Esophagus squamous epithelium (tissue), 5 donors: ENCODE data around the gene RSAD2. TPM values are rescaled to one million over a fixed set of nuclear protein-coding genes. Genes with fewer than 3 reads are reported as not detected.
A peak's percentile ranks its signal among the peaks of the same experiment; 100 is the strongest.

Source experiments
- DNase-seq: peaks from one replicate; lab custom pipeline; 2025; lab: John Stamatoyannopoulos, UW
- H3K27ac ChIP-seq, 4 donors: fragments of 200-600 bp; sonication (generic); one replicate each; pipeline ENCODE4 v1.5.1; 2016 to 2019; ENCODE audit warnings: mild to moderate bottlenecking in 1 of 4
- H3K27me3 ChIP-seq, 4 donors: fragments of 200-600 bp; sonication (generic); 1 replicate in 3 of 4; 2 replicates in 1 of 4; pipeline versions ENCODE4 v1.5.1 to v1.6.0; 2017 to 2021; ENCODE audit warnings: antibody characterized with exemption in 1 of 4
- H3K36me3 ChIP-seq, 3 donors: fragments of 200-600 bp; sonication (generic); one replicate each; pipeline ENCODE4 v1.5.1; 2016 to 2019
- H3K4me1 ChIP-seq, 3 donors: fragments of 200-600 bp; sonication (generic); one replicate each; pipeline ENCODE4 v1.5.1; 2017 to 2019
- H3K4me3 ChIP-seq, 4 donors: fragments of 200-600 bp; sonication (generic); 1 replicate in 3 of 4; 2 replicates in 1 of 4; pipeline ENCODE4 v1.5.1; 2016 to 2019; ENCODE audit warnings: mild to moderate bottlenecking in 2 of 4, moderate library complexity in 1 of 4
- H3K9me3 ChIP-seq, 3 donors: fragments of 200-600 bp; sonication (generic); one replicate each; pipeline ENCODE4 v1.5.1; 2016 to 2019
- CTCF ChIP-seq, 6 experiments: fragments of 450-650 bp in 4 of 6; fragments of 200-600 bp in 2 of 6; sonication (generic) in 2 of 6; IDR thresholded peaks; one replicate each; pipeline ENCODE4 v1.5.1; 2016 to 2019; ENCODE audit warnings: antibody characterized with exemption in 6 of 6, mild to moderate bottlenecking in 4 of 6, moderate library complexity in 4 of 6
- POLR2A ChIP-seq, 4 donors: fragments of 450-650 bp; IDR thresholded peaks; one replicate each; pipeline ENCODE4 v1.6.1; 2017; ENCODE audit warnings: antibody characterized with exemption in 4 of 4, mild to moderate bottlenecking in 4 of 4, moderate library complexity in 3 of 4
- WGBS, 2 donors: methylation state at CpG; one replicate each; pipeline ENCODE4 v1.1.5; 2018; 5-methylcytosine and 5-hydroxymethylcytosine counted together
- intact Hi-C: fragments of 100-400 bp; cut with DNase I; formaldehyde crosslinking; loops from one replicate; pipeline ENCODE4 v1.15.0; 2022
- total RNA-seq, 4 donors: library from RNA; depleted of rRNA; stranded (reverse); fragments of >200 nt; gene quantifications; one replicate each; pipeline ENCODE4 v1.1.0, GENCODE V29; 2016
- donor health status: DM: yes; HTN: yes; CAD: no.

The RSAD2 gene
- total RNA-seq: 1 to 10 TPM in 2 of 4 donors, under 1 TPM in 2; 0.15 to 4.3 (median 0.66) TPM

DNA sequence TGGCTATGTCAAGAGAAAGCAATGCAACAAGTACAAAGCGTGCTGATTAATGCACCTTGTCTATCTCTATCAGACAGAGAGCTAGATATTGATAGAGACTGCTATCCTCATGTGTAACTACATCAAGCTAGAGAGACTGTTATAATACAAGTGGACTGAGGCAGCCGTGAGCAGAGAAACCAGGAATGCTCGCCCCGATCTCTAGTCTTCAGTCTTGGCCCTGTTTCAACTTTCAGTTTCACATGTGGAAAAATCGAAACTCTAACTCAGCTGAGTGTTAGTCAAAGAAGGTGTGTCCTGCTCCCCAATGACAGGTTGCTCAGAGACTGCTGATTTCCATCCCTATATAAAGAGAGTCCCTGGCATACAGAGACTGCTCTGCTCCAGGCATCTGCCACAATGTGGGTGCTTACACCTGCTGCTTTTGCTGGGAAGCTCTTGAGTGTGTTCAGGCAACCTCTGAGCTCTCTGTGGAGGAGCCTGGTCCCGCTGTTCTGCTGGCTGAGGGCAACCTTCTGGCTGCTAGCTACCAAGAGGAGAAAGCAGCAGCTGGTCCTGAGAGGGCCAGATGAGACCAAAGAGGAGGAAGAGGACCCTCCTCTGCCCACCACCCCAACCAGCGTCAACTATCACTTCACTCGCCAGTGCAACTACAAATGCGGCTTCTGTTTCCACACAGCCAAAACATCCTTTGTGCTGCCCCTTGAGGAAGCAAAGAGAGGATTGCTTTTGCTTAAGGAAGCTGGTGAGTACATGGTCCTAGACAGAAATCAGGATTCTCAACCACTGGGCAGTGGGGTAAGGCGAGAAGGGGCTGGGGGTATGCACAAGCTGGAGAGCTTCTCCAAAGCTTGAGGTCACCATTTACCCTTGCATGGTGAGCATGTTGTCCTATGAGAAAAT, at the start of gene RSAD2:
TSS of gene RSAD2 (plus strand) at position 376 of the 903 bp plus-strand sequence. CDS start at position 400, 24 bp downstream.
- Histone ChIP-seq H3K27ac (peak within 1 kb of the TSS; percentile 52 to 72 (median 61)), H3K4me3 (peak within 1 kb of the TSS; percentile 24 to 69 (median 44)), H3K4me1 (peaks cover 5 to 22% (median 7%) of the 10 kb centered on the region in 3 donors), H3K9me3 (no peaks in the 10 kb centered on the region), H3K27me3 (no peaks in the 10 kb centered on the region), H3K36me3 (no peaks in the 10 kb centered on the region)
- WGBS, 2 donors: 13 to 24% methylated on average over 6 to 7 of the region's 10 CpGs
- intact Hi-C loops: no loop called here
- no peak for TF ChIP-seq CTCF (IDR thresholded peaks at IDR 0.05)
- no peak for TF ChIP-seq POLR2A (IDR thresholded peaks at IDR 0.05)
- DNase-seq: no peak

GRCh38 chr2:6828299-6828584, 49.3 kb upstream of the RSAD2 start:
- Histone ChIP-seq H3K4me1 (peaks cover 0 to 17% (median 0%) of the 10 kb centered on the region in 3 donors), H3K36me3 (no peaks in the 10 kb centered on the region), H3K27ac (no peak overlapping the region), H3K4me3 (no peak overlapping the region), H3K27me3 (no peaks in the 10 kb centered on the region), H3K9me3 (no peaks in the 10 kb centered on the region)
- intact Hi-C loops: loop anchor here (5.0 kb wide), 1 partner anchor 219 kb away; no protein-coding TSS in a partner anchor
- TF ChIP-seq POLR2A (IDR thresholded peaks at IDR 0.05) (no peak), CTCF (IDR thresholded peaks at IDR 0.05) (peak in 3 of 6 experiments; percentile 25 to 51 (median 38))
- DNase-seq: no peak
- WGBS, 2 donors: 4 to 10% methylated on average over 2 of the region's 2 CpGs

- H3K9me3 ChIP-seq: no peaks in the 10 kb centered on the region
- no peaks in the 10 kb centered on the region for H3K36me3 ChIP-seq
- 32 to 59% methylated on average over 1 of the region's 1 CpG for WGBS, 2 donors
- no peak overlapping the region for H3K4me3 ChIP-seq
- peaks cover 0 to 17% (median 0%) of the 10 kb centered on the region in 3 donors for H3K4me1 ChIP-seq
- no peaks in the 10 kb centered on the region for H3K27me3 ChIP-seq
- intact Hi-C loops: no loop called here
- TF ChIP-seq POLR2A (IDR thresholded peaks at IDR 0.05) (no peak), CTCF (IDR thresholded peaks at IDR 0.05) (no peak)
- DNase-seq: no peak
- no peak overlapping the region for H3K27ac ChIP-seq
Observed at GRCh38 chr2:6831229-6831628, 46.3 kb upstream of the RSAD2 start.

GRCh38 chr2:6832596-6833299, 44.8 kb upstream of the RSAD2 start:
- H3K9me3 ChIP-seq: no peaks in the 10 kb centered on the region
- TF ChIP-seq CTCF (IDR thresholded peaks at IDR 0.05) (no peak), POLR2A (IDR thresholded peaks at IDR 0.05) (no peak)
- no peaks in the 10 kb centered on the region for H3K36me3 ChIP-seq
- DNase-seq: no peak
- no peak overlapping the region for H3K4me3 ChIP-seq
- intact Hi-C loops: no loop called here
- H3K27ac ChIP-seq: no peak overlapping the region
- no peaks in the 10 kb centered on the region for H3K27me3 ChIP-seq
- 45 to 57% methylated on average over 2 of the region's 2 CpGs for WGBS, 2 donors
- peaks cover 0 to 4% (median 0%) of the 10 kb centered on the region in 3 donors for H3K4me1 ChIP-seq

DNA sequence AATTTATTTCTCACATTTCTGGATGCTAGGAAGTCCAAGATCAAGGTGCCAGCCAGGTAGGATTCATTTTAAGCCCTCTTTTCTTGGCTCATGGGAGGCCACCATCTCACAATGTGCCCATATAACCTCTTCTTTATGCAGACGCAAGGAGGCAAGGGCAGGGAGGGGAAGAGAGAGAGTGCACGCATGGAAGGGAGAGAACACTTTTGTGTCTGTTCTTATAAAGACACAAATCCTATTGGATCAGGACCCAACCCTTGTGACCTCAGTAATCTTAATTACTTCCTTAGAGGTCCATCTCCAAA, 44.3 kb upstream of the RSAD2 start:
- Histone ChIP-seq H3K27ac (no peak overlapping the region), H3K4me3 (no peak overlapping the region), H3K27me3 (no peaks in the 10 kb centered on the region), H3K9me3 (no peaks in the 10 kb centered on the region), H3K4me1 (no peaks in the 10 kb centered on the region), H3K36me3 (no peaks in the 10 kb centered on the region)
- no peak for TF ChIP-seq POLR2A (IDR thresholded peaks at IDR 0.05)
- no peak for TF ChIP-seq CTCF (IDR thresholded peaks at IDR 0.05)
- intact Hi-C loops: no loop called here
- DNase-seq: no peak
- WGBS, 2 donors: 91 to 100% methylated on average over 2 of the region's 2 CpGs
